Measurements from ENCODE around the gene ALOX5.

- TF ChIP-seq CTCF (IDR thresholded peaks at IDR 0.05), result no peak
- no peak for TF ChIP-seq EZH2 (IDR thresholded peaks at IDR 0.05; ENCODE audit: borderline replicate concordance, insufficient read depth, low read depth, low read length, poor library complexity, severe bottlenecking)
Observed at GRCh38 chr10:45382591-45382990, 8.6 kb downstream of the ALOX5 start.
